Heart left ventricle (tissue), 13 donors: ENCODE results near the gene PLPP1.

ENCODE experiments used
- POLR2A ChIP-seq, 2 donors: fragments of 450-650 bp; IDR thresholded peaks; one replicate each; pipeline ENCODE4 v1.6.1; 2017; ENCODE audit warnings: antibody characterized with exemption in 2 of 2, mild to moderate bottlenecking in 2 of 2, moderate library complexity in 2 of 2
- TF ChIP-seq, protein P1 (sequence below), 12 donors: fragments of 200-600 bp; sonication (generic) in 4 of 12; IDR thresholded peaks; one replicate each; pipeline versions ENCODE4 v1.5.0 to v1.8.0; 2018 to 2022; ENCODE audit warnings: antibody characterized with exemption in 12 of 12, mild to moderate bottlenecking in 5 of 12
- donor health status: ischemic (EF 13 %, LVEDD 7.1; RV severe dilation, severe dysfunction).
- donor health status: DM: no; HTN: yes; CAD: no.
- donor health status: DM: no; HTN: no; CAD: no.
- donor health status: ischemic (EF 25% LVEDD 6.9; RV normal size, moderate dysfunction).
- donor health status: ischemic (EF 25% LVEDD 5.7; RV mildly dilated, moderate dysfunction).
- donor health status: ischemic (EF 35%, LVEDD 5.7; RV mildly dilated, moderate dysfunction).
- donor health status: nonischemic (EF 11% LVEDD 7.7; RV severe dilation, severe dysfunction).
- donor health status: DM: yes; HTN: yes; CAD: no.
- donor health status: PGD.
- donor health status: ischemic (EF 29% LVEDD 5.4; RV normal size, mild dysfunction).
- donor health status: nonischemic (EF 23%, LVEDD 6.1; RV moderate dilation, normal function).

DNA sequence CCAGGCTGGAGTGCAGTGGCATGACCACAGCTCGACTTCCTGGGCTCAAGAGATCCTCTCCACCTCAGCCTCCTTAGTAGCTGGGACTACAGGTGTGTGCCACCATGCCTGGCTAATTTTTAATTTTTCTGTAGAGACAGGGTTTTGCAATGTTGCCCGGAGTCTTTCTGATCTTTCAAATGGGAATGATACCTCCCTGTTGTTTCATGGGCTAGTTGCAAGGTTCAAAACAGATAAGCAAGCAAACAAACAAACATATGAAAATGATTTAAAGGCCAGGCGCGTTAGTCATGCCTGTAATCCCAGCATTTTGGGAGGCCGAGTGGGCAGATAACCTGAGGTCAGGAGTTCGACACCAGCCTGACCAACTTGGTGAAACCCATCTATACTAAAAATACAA lies 45.3 kb upstream of the PLPP1 start:
- TF ChIP-seq, protein P1, sequence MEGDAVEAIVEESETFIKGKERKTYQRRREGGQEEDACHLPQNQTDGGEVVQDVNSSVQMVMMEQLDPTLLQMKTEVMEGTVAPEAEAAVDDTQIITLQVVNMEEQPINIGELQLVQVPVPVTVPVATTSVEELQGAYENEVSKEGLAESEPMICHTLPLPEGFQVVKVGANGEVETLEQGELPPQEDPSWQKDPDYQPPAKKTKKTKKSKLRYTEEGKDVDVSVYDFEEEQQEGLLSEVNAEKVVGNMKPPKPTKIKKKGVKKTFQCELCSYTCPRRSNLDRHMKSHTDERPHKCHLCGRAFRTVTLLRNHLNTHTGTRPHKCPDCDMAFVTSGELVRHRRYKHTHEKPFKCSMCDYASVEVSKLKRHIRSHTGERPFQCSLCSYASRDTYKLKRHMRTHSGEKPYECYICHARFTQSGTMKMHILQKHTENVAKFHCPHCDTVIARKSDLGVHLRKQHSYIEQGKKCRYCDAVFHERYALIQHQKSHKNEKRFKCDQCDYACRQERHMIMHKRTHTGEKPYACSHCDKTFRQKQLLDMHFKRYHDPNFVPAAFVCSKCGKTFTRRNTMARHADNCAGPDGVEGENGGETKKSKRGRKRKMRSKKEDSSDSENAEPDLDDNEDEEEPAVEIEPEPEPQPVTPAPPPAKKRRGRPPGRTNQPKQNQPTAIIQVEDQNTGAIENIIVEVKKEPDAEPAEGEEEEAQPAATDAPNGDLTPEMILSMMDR (IDR thresholded peaks at IDR 0.05) = no peak
- TF ChIP-seq POLR2A (IDR thresholded peaks at IDR 0.05) = no peak
